Skeletal muscle cell (primary cell): ENCODE measurements around the gene KIF6.

ENCODE experiments used
- DNase-seq: peaks from one replicate; pipeline ENCODE4 v3.0.0-alpha.2; 2010; ENCODE audit warnings: low read depth
- H3K4me3 ChIP-seq: 2 replicates; pipeline ENCODE4 v1.5.1; 2011; ENCODE audit warnings: low read depth, mild to moderate bottlenecking, control low read depth, low read length, moderate library complexity

Gene KIF6

DNA sequence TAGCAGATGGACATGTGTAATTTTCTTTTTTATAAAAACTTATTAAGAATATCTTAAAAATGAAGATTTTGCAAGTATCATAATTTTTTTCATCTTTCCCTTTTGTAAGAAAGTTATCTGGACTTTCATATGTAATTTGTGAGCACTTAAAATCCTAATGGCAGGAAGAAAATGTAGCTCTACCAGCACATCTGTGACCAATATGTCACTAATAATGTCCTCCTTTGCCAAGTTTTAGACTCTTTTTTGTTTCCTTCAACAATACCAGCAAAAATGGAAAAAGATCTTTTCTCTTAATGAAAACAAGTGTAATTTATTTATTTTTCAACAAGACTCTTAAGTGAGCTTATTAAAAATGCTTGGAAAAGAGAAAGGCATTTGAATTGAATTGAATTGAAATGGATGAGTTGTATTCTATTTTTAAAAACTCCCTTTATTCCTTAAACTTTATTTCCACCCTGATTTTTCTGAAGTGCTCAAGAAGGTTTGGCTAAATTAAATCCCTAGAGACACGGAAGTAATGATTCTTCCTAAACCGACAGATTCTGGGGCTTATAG lies 110.7 kb downstream of the KIF6 start:
- no peak for DNase-seq
- no peak overlapping the region for H3K4me3 ChIP-seq

- no peak for DNase-seq
- no peak overlapping the region for H3K4me3 ChIP-seq
These were observed 115.0 kb downstream of the KIF6 start for GRCh38 chr6:39610221-39610620.

DNA sequence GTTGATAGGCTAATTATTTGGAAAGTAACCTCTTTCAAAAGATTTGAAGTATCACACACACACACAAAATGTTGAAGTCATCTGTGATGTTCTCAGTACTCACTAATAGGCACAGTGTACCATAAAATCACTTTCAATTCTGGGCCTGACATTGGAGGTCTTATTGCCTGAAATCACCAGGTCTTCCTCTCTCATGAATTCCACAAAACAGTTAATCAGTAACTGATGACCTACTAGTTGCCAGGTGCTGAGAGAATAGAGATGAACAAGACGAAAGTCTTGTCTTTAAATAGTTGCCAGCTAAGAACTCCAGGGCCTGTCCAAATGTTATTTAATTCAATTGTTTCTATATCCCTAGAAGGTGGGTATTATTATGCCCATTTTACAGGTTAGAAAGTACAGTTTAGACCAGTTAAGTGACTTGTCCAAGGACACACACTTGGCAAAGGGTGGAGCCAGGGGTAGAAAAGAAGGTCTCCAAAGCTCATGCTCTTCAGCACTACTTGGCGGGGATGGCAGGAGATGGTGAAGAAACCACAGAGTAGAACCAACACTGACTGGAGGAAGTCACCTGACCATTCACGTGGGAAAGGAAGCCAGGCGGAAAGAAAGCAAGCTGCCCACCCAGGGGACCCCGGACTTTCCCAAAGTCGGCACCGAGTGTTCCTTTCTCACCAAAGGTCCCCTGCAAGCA lies 116.4 kb downstream of the KIF6 start:
- no peak overlapping the region for H3K4me3 ChIP-seq
- DNase-seq, result no peak

DNA sequence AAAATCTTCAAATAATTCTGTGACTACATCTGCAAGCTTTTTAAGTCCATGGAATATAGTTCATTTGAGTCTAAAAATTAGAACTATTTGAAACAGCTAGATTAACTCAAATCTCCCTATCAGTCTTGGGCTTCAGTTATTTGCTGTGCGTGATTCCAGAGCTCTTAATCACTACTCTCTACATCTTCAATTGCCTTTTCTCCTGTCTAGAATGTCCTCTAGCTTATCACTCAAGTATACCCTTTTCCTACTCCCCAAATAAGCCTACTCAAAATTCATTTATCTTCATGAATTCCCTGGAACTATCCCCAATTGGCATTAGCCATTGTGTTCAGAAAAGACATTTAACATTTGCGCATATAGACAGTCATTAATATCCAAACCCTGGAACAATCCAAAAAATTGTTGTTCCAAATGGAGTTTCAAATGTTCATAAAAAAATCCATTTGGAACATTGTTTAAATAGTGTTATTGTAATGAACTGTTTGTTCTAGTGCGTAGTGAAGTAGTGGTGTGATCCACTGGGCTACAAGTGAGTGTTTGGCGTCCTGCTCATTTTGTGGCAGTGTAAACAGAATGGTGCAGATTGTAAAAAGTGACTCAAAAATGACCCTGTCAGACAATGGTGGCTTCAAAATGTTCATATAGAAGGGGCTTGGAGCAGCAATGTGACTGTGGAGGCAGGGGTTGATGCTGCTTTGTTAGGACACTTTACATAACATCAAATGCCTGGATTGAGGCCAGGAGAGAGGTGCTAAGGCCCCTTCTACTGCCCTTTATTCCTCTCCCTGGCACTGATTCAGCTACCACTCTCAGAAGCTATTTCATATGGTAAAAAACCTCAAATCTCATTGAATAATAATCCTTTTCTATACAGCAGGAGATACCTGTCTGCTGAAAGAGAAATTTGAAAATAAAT lies 122.3 kb downstream of the KIF6 start:
- H3K4me3 ChIP-seq, result no peak overlapping the region
- no peak for DNase-seq

- no peak for DNase-seq
- H3K4me3 ChIP-seq, result no peak overlapping the region
These were observed 125.2 kb downstream of the KIF6 start for GRCh38 chr6:39599973-39600372.

DNA sequence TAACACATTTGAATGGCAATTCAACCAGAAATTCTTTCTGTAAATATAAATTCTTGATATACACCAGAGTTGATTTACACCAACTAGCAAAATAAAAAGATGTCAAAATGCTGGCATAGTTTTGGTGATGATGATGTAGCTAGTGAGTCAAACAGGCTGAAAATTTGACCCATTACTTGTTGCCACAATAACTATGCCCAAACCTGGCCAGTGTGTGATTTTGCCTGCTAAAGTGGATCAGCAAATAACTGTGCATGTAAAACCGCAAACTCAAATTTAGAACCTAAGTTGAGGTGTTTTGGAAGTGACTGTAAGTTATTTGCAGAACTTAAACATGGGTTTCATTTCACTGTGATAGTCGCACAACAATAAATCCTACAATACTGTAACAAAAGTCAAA lies 125.9 kb downstream of the KIF6 start:
- no peak for DNase-seq
- no peak overlapping the region for H3K4me3 ChIP-seq

- DNase-seq, result no peak
- no peak overlapping the region for H3K4me3 ChIP-seq
These were observed 130.9 kb downstream of the KIF6 start for GRCh38 chr6:39594285-39594684.

GRCh38 chr6:39593646-39594045 lies 131.6 kb downstream of the KIF6 start:
- no peak for DNase-seq
- no peak overlapping the region for H3K4me3 ChIP-seq

DNA sequence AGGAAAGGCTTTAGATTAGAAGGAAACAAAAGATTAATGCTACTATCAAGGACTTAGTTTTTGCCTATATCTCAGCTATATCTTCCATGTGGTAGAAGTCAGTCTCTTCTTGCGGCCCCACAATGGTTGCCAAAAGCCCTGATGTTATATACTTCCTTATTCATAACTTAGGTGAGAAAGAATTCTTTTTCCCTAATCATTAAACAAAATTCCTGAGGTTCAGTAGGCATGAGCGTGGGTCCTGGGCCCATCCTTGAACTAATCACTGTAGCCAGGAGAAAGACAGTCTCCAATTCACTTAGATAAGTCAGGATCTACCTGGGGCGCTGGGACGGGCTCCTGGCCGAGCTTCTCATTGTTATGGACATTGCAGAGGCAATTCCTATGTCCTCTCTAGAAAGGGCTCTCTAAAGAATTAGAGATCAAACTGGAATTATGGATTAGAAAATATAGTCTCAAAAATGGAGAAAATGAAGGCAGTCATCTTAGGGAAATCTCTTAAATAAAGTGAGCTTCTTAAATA lies 134.3 kb downstream of the KIF6 start:
- no peak overlapping the region for H3K4me3 ChIP-seq
- DNase-seq, result no peak

DNA sequence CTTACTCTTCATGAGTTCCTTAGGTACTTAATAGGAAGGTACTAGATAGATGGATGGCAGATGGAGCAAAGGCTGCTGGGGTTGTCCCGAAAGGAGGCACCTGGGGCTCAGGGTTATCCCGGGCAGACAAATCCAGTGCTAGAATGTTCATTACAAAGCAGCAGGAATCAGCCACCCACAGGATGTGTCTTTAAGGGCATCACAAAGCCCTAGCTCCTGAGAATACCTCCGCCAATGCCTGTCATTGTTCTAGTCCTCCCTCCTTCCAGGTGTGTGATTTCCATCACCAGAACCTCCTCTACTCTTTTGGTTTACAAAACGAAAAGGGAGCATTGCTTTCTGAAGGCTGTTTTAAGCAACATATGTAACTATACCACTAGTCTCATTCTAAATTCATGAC lies 138.1 kb downstream of the KIF6 start:
- DNase-seq, result no peak
- H3K4me3 ChIP-seq, result no peak overlapping the region

GRCh38 chr6:39585641-39586040 lies 139.6 kb downstream of the KIF6 start:
- H3K4me3 ChIP-seq, result no peak overlapping the region
- no peak for DNase-seq

DNA sequence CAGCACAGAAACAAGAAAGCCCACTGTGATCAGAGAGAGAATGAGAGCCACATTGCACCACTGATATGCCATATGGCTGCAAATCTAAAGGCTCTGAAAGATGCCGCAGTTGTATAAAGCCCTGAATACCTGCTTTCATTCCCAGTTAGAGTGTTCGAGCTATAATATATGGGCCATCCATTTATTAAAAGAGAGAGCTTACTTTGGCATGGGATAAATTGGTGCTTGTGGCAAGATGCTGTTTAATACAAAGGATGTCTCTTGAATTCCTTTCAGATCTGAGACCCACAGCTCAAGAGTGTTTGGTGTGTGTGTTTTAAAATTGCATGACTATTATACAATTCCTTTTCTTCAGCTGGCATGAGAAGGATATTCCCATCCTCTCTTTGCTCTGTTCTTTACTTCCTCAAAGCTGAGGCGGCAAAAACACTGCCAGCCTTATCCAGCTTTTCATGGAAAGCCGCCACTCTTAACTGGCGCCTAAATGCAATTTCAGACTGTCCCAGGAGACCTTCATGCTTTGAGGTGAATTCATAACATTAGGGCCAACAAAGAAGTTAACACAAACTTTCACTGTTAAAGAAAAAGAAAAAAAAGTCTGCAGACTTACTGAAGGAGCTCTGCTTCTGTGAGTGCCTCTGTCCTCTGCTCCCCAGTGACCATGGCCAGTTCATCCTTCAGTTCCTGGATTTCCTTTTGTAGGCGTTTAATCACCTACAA lies 147.6 kb downstream of the KIF6 start:
- H3K4me3 ChIP-seq, result no peak overlapping the region
- no peak for DNase-seq

- DNase-seq, result no peak
These were observed 148.5 kb downstream of the KIF6 start for GRCh38 chr6:39576556-39577303.

DNA sequence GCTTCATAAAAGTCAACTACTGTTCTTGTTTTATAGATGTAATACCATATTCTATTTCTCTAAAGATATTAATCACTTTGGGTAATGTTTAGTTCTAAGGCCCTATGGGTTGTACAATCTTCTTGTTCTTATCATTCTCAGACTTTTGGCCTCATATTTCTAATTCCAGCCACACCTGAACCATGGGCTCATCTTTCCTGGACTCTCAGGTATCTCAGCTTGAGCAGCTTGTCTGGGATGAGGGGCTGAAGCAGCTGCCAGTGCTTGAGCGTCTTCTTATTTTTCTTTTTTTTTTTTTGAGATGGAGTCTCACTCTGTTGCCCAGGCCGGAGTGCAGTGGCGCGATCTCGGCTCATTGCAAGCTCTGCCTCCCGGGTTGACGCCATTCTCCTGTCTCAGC lies 150.2 kb downstream of the KIF6 start:
- no peak for DNase-seq
- H3K4me3 ChIP-seq, result no peak overlapping the region

More at GRCh38 chr6:39576556-39577303, 148.5 kb downstream of the KIF6 start:
- no peak overlapping the region for H3K4me3 ChIP-seq

DNA sequence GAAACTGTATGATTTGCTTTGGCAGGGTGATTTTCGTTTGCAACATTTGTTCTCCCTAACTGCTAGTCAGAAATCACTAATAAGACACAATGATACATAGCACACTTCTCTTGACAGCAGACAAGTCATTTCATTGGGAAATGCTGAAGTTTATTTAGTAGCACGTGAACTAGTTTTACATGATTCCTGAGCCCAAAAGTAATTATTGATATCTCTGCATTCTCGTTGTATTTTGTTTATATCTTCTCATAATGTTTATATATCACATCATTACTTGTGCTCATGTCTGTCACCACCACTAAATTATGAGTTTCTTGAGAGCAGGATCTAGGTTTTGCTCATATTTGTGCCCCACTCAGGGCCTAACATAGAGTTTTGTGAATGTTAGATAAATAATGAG lies 151.7 kb downstream of the KIF6 start:
- DNase-seq, result no peak
- H3K4me3 ChIP-seq, result no peak overlapping the region

DNA sequence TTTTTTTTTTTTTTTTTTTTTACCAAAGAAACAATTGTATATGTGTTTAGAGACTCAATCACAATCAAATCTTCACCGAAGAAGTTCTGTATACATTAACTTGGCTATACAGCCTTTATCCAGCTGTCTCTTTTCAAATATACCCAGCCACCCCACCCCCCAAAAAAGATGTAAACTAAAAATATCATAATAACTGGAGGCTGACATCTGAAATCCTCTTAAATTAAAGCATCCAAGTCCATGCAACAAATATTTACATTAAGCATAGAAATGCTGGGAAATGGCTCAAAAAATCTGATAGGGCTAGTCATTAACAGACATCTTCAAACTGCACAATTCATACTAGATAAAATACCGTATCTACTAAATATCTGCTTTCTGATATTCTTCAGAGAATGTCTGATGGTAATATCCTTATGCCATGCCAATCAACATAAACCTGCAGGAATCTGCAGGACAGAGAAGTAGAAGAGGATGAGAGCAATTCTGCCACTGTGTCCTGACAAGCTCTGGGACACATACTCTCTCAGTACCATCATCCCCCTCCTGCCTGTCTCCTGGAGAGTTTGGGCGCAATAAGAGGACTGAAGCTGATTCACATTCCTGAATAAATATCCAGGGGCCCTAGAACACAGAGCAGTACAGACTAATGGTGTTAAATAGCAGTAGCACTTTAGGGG lies 152.4 kb downstream of the KIF6 start:
- no peak for DNase-seq
- no peak overlapping the region for H3K4me3 ChIP-seq

GRCh38 chr6:39568896-39569295 lies 156.3 kb downstream of the KIF6 start:
- H3K4me3 ChIP-seq, result no peak overlapping the region
- peak; percentile 22 for DNase-seq

DNA sequence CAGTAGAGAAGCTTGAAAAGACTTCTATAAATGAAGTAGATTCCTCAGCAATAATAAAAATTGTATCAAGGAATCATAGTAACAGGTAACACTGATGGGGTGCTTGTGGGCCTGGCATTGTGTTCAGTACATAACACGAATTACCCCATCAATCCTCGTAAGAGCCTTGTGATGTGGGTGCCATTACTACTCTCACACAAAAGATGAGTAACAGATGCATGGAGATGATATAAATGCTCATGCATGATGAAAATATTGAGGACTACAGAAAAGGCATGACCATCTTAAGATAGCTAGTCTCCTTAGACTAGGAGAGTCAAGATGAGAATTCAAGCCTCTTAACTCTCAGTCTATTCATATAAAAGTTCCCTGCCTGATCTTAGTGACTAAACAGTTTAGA lies 158.1 kb downstream of the KIF6 start:
- no peak for DNase-seq
- no peak overlapping the region for H3K4me3 ChIP-seq

GRCh38 chr6:39566456-39566855 lies 158.8 kb downstream of the KIF6 start:
- no peak overlapping the region for H3K4me3 ChIP-seq
- no peak for DNase-seq
